LNCaP clone FGC (cell line): ENCODE data around the gene PTGER1.
A peak's percentile ranks its signal among the peaks of the same experiment; 100 is the strongest.

Source experiments
- DNase-seq: peaks from one replicate; pipeline ENCODE4 v3.0.0-alpha.2; 2011; ENCODE audit warnings: low read depth
- H3K4me3 ChIP-seq: 2 replicates; pipeline ENCODE4 v1.5.1; 2011; ENCODE audit warnings: mild to moderate bottlenecking, low read depth, low read length, control low read depth
- CTCF ChIP-seq: IDR thresholded peaks from 2 replicates; pipeline ENCODE4 v1.5.1; 2012; ENCODE audit warnings: mild to moderate bottlenecking; ENCODE audit not compliant: control insufficient read depth, insufficient read depth; ENCODE audit errors: extremely low read depth

The PTGER1 gene

GRCh38 chr19:14437578-14438140, 37.5 kb downstream of the PTGER1 start:
- no peak overlapping the region for H3K4me3 ChIP-seq
- no peak for TF ChIP-seq CTCF
- no peak for DNase-seq

GRCh38 chr19:14435320-14436050, 39.7 kb downstream of the PTGER1 start:
- no peak for TF ChIP-seq CTCF
- no peak for DNase-seq
- no peak overlapping the region for H3K4me3 ChIP-seq

DNA sequence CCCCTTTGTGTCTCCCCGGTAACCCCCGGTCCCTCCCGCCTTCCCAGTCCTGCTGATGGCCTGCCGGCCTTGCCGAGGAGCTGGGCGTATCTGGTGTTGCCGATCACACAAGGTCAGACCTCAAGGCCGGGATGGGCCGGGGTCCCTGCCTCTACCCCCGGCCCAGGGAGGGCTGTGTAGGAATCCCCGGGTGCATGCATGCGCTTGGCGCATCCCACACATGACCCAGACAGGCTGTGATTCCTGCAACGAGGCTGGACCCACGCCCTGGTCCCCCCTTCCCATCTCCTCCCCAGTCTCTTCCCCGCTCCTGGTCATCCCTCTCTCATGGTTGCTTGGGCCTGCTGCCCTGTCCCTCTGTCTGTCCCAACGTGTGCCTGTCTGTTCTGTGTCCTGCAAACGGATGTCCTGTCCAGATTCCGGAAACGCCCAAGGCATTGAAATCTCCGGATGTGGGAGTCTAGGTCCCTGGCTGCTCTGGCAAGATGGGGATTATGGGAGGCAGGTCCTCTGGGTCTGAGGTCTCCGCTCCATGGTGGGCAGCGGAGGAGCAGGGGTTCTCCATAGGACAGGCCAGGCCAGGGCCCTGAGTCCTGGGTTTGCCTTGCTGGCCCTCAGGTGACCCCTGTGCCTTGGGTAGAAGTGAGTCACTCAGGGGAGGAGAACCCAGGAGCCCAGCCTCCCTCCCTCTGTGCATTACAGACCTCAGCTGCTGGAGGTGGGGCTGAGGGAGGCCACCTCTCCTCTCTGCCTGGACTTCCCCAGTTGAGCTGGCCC, 40.4 kb downstream of the PTGER1 start:
- H3K4me3 ChIP-seq: peak overlapping the region; percentile 57
- DNase-seq: no peak
- TF ChIP-seq CTCF: no peak

GRCh38 chr19:14433554-14434501, 41.3 kb downstream of the PTGER1 start:
- TF ChIP-seq CTCF: no peak
- peak overlapping the region; percentile 57 for H3K4me3 ChIP-seq
- no peak for DNase-seq

GRCh38 chr19:14432791-14433553, 42.2 kb downstream of the PTGER1 start, which contains the start of gene PKN1:
PKN1 (plus strand) TSS chr19:14433306; CDS start chr19:14433522, 216 bp downstream.
- no peak for DNase-seq
- TF ChIP-seq CTCF: 0 out of 2 replicates have a peak, but pooled peaks have one; percentile 14
- peak within 1 kb of the TSS; percentile 57 for H3K4me3 ChIP-seq
